SK-N-MC (cell line): ENCODE measurements around the gene NDRG3.

Experiments
- EZH2 ChIP-seq: fragments of 200-600 bp; sonication (generic); IDR thresholded peaks from one replicate; pipeline ENCODE4 v1.6.1; 2017; ENCODE audit warnings: antibody characterized with exemption
- POLR2AphosphoS5 ChIP-seq: IDR thresholded peaks from 2 replicates; pipeline ENCODE4 v1.6.1; 2012; ENCODE audit warnings: mild to moderate bottlenecking, low read depth, low read length, borderline replicate concordance

DNA sequence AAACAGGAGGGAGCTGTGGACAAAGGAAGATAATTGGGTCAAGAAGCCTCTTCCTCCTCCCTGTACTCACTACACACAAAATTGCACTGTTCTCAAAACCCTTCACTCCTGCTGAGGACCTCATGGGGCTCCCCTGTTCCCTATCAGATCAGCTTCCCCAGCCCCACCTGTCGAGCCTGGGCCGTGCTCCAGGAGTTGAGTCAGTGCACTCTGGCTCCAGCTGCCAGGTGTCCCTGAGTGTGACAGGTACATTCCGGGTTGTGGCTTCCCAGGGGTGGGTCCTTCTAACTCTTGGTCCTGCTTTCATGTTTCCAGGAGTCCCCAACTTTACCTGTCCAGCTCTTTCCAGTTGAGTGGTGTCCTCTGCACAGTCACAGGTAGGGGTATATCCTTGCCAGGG lies 131.9 kb downstream of the NDRG3 start:
- TF ChIP-seq EZH2 (no peak), POLR2AphosphoS5 (no peak)
